Skeletal muscle satellite cell (primary cell): ENCODE results near the gene RNF157.
"Not testable (repeated sequence)": the region's sequence is repeated elsewhere in the genome, so short reads cannot be mapped to it uniquely, and the experiment has no call there.

ENCODE experiments used
- H3K27me3 ChIP-seq: 2 replicates; pipeline ENCODE4 v1.7.0; 2013; ENCODE audit warnings: low read length; ENCODE audit not compliant: control insufficient read depth, insufficient read depth
- H3K36me3 ChIP-seq: 2 replicates; pipeline ENCODE4 v1.7.0; 2013; ENCODE audit warnings: mild to moderate bottlenecking, control low read depth, low read length; ENCODE audit not compliant: insufficient read depth
- H3K4me1 ChIP-seq: 2 replicates; pipeline ENCODE4 v1.7.0; 2013; ENCODE audit warnings: low read length; ENCODE audit not compliant: control insufficient read depth, insufficient read depth
- H3K4me2 ChIP-seq: 2 replicates; pipeline ENCODE4 v1.7.0; 2013; ENCODE audit warnings: mild to moderate bottlenecking, low read length
- H3K4me3 ChIP-seq: 2 replicates; pipeline ENCODE4 v1.7.0; 2013; ENCODE audit warnings: low read length
- H3K9ac ChIP-seq: 2 replicates; pipeline ENCODE4 v1.7.0; 2013; ENCODE audit warnings: mild to moderate bottlenecking, low read depth, low read length, moderate library complexity
- H3K9me3 ChIP-seq: replicated peaks from 2 replicates; pipeline ENCODE4 v1.7.0; 2013; ENCODE audit warnings: mild to moderate bottlenecking, control low read depth, low read length

Gene RNF157

DNA sequence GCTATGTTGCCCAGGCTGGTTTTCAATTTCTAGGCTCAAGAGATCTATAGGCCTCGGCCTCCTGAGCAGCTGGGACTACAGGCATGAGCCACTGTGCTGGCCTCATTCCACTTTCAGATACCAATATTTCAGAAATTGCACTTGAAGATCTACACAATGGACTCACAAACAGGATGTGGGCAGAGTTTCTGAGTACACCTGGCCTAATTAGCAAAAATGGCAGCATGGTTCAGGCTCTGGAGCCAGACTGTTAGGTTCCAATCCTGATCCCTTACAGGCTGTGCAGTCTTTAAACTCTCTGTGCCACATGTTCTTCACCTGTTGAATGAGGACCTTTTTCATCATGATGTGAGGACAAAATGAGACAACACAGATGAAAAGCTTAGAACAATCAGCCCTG, 32.2 kb downstream of the RNF157 start:
- Histone ChIP-seq H3K9me3 (no peaks in the 10 kb centered on the region), H3K27me3 (peaks cover 18% of the 10 kb centered on the region), H3K4me1 (peaks cover 12% of the 10 kb centered on the region), H3K36me3 (no peaks in the 10 kb centered on the region), H3K4me3 (no peak overlapping the region), H3K9ac (no peak overlapping the region), H3K4me2 (no peak overlapping the region)

DNA sequence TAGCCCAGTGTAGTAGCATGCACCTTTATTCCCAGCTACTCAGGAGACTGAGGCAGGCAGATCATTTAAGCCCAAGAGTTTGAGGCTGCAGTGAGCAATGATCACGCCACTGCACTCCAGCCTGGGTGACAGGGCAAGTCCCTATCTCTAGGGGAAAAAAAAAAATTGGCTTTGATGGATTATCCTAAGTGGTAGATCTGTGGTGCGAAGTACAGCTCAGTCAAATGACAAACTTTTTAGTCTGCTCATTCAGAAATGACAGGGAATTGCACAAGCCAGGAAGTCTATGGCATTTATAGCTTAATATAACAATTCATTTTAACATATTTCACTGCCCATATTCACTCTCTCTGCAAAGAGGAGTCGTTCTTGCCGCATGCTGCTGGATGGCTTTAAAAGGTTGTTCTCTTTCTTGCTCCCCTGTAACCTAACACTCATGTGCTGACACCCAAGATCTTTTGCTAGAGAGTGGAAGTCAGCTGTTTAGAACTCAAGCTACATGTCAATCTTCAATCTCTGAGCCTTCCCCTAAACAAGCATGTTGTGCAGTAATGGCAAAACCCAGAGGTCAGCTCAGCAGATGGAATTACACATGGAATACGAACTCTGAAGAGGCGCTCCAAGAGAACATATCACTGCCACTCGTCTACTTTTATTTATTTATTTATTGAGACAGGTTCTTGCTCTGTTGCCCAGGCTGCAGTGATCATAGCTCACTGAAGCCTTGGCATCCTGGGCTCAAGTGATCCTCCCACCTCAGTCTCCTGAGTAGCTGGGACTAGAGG, 32.8 kb downstream of the RNF157 start:
- H3K4me2 ChIP-seq: no peak overlapping the region
- H3K4me1 ChIP-seq: peaks cover 12% of the 10 kb centered on the region
- H3K4me3 ChIP-seq: no peak overlapping the region
- no peak overlapping the region for H3K9ac ChIP-seq
- peaks cover 14% of the 10 kb centered on the region for H3K27me3 ChIP-seq
- no peaks in the 10 kb centered on the region for H3K9me3 ChIP-seq
- H3K36me3 ChIP-seq: no peaks in the 10 kb centered on the region

DNA sequence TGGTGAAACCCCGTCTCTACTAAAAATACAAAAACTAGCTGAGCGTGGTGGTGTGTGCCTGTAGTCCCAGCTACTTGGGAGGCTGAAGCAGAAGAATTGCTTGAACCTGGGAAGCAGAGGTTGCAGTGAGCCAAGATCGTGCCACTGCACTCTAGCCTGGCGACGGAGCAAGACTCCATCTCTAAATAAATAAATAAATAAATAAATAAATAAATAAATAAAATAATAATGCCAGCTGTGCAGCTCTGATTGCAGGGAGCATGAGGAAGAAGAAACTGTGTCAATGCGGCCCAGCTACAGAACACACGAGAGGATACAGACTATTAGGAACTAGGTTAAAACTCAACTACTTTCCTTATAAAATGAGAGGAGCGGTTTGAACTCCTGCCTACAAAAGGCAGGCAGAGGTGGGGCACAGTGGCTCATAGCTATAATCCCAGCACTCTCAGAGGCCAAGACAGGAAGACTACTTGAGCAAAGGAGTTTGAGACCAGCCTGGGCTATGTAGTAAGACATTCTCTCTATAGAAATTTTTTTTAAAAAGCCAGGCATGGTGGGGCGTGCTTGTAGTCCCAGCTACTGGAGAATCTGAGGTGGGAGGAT, 34.6 kb downstream of the RNF157 start:
- H3K27me3 ChIP-seq, H3K36me3 ChIP-seq: not testable (repeated sequence)
- peaks cover 12% of the 10 kb centered on the region for H3K4me1 ChIP-seq

DNA sequence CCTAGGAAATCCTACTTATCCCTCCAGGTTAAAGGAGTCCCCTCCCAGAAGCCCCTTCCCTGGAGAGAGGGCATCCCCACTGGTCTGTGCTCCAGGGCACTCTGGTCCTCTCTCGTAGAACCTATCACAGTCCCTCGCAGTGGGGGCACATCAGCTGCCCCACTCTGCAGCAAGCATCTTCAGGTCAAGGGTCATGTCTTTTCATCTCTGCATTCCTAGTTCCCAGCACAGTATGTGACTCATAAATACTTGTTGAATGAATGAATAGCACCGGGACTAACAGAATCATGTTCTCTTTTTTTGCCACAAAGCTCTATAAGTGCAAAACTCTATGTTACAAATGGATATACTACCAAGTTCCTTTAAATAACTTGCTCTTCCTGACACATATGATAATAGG, 36.0 kb downstream of the RNF157 start:
- no peaks in the 10 kb centered on the region for H3K9me3 ChIP-seq
- peak overlapping the region; percentile 38 for H3K4me2 ChIP-seq
- no peaks in the 10 kb centered on the region for H3K27me3 ChIP-seq
- H3K36me3 ChIP-seq: no peaks in the 10 kb centered on the region
- H3K4me1 ChIP-seq: peaks cover 12% of the 10 kb centered on the region
- no peak overlapping the region for H3K9ac ChIP-seq
- H3K4me3 ChIP-seq: no peak overlapping the region

More for the DNA sequence above, 34.6 kb downstream of the RNF157 start:
- not testable (repeated sequence) for H3K9ac ChIP-seq, H3K9me3 ChIP-seq, H3K4me2 ChIP-seq, H3K4me3 ChIP-seq

- Histone ChIP-seq H3K4me2 (no peak overlapping the region), H3K4me3 (no peak overlapping the region), H3K27me3 (peaks cover 15% of the 10 kb centered on the region), H3K36me3 (no peaks in the 10 kb centered on the region), H3K9me3 (no peaks in the 10 kb centered on the region), H3K4me1 (peaks cover 12% of the 10 kb centered on the region), H3K9ac (no peak overlapping the region)
Observed at GRCh38 chr17:76200354-76200753, 39.9 kb downstream of the RNF157 start.

DNA sequence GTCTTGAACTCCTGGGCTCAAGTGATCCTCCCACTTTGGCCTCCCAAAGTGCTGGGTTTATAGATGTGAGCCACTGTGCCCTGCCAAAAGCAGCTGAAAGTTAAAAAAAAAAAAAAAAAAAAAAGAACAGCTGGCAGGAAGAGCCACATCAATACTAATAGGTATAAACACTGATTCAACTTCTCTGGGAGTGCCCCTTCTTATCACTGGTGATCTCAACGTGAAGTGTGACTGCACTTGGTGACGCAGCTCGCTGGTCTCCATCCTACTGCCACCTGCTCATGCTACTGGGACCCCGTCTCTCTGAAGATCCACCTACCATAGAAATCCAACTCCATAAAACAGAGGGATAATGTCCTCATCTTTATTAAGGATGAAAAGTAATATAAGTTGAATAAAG, 40.8 kb downstream of the RNF157 start:
- Histone ChIP-seq H3K9ac (no peak overlapping the region), H3K4me2 (no peak overlapping the region), H3K4me1 (peaks cover 5% of the 10 kb centered on the region), H3K27me3 (peaks cover 15% of the 10 kb centered on the region), H3K36me3 (no peaks in the 10 kb centered on the region), H3K9me3 (no peaks in the 10 kb centered on the region), H3K4me3 (no peak overlapping the region)

- Histone ChIP-seq H3K27me3 (peaks cover 15% of the 10 kb centered on the region), H3K9ac (no peak overlapping the region), H3K4me3 (no peak overlapping the region), H3K4me2 (no peak overlapping the region), H3K36me3 (no peaks in the 10 kb centered on the region), H3K9me3 (no peaks in the 10 kb centered on the region), H3K4me1 (no peaks in the 10 kb centered on the region)
Observed at GRCh38 chr17:76198702-76199101, 41.6 kb downstream of the RNF157 start.

GRCh38 chr17:76197911-76198310, 42.4 kb downstream of the RNF157 start:
- no peak overlapping the region for H3K4me2 ChIP-seq
- H3K9me3 ChIP-seq: no peaks in the 10 kb centered on the region
- H3K4me3 ChIP-seq: no peak overlapping the region
- peaks cover 15% of the 10 kb centered on the region for H3K27me3 ChIP-seq
- H3K4me1 ChIP-seq: no peaks in the 10 kb centered on the region
- no peaks in the 10 kb centered on the region for H3K36me3 ChIP-seq
- no peak overlapping the region for H3K9ac ChIP-seq

- Histone ChIP-seq H3K27me3 (peaks cover 26% of the 10 kb centered on the region), H3K4me1 (no peaks in the 10 kb centered on the region), H3K9ac (no peak overlapping the region), H3K4me2 (no peak overlapping the region), H3K36me3 (no peaks in the 10 kb centered on the region), H3K4me3 (no peak overlapping the region), H3K9me3 (no peaks in the 10 kb centered on the region)
Observed at GRCh38 chr17:76196675-76197074, 43.6 kb downstream of the RNF157 start.

GRCh38 chr17:76195281-76196096, 44.8 kb downstream of the RNF157 start:
- H3K27me3 ChIP-seq: peaks cover 27% of the 10 kb centered on the region
- H3K4me2 ChIP-seq: no peak overlapping the region
- H3K4me1 ChIP-seq: no peaks in the 10 kb centered on the region
- H3K4me3 ChIP-seq: no peak overlapping the region
- H3K36me3 ChIP-seq: no peaks in the 10 kb centered on the region
- no peaks in the 10 kb centered on the region for H3K9me3 ChIP-seq
- H3K9ac ChIP-seq: no peak overlapping the region

DNA sequence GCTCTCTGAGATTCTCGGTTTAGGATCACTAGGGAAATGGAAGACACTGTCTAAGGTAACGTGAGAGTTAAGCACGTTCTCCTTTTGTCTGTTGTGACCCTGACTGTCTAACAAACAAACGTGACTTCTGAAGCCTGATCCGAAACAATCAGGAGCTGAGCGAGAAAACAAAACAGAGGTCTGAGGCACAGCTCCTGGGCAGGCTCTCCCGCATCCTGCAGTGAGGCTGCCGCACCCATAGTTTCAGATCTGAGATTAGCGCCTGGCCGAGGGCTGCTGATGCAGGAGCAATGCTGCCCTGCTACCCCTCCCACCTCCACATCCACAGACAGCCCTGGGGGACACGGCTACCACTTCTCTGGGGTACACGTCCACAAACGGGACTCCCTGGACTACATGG, 46.7 kb downstream of the RNF157 start:
- H3K4me3 ChIP-seq: no peak overlapping the region
- no peak overlapping the region for H3K9ac ChIP-seq
- no peaks in the 10 kb centered on the region for H3K4me1 ChIP-seq
- peaks cover 42% of the 10 kb centered on the region for H3K27me3 ChIP-seq
- no peaks in the 10 kb centered on the region for H3K36me3 ChIP-seq
- no peak overlapping the region for H3K4me2 ChIP-seq
- no peaks in the 10 kb centered on the region for H3K9me3 ChIP-seq
